Right lobe of liver (tissue), 6 donors: ENCODE measurements around the gene EVI5. TPM values are rescaled to one million over a fixed set of nuclear protein-coding genes. Genes with fewer than 3 reads are reported as not detected.
"Not testable (repeated sequence)": the region's sequence is repeated elsewhere in the genome, so short reads cannot be mapped to it uniquely, and the experiment has no call there.

Experiments
- ATAC-seq, 4 donors: fragments of 200-7000 bp; cut with Tn5 transposase; one replicate each; pipeline ENCODE4 v1.9.1; 2020; ENCODE audit warnings: mild to moderate bottlenecking in 4 of 4, moderate library complexity in 4 of 4
- DNase-seq, 3 donors: peaks; one replicate each; pipeline ENCODE4 v3.0.0-alpha.2; 2020
- H3K27ac ChIP-seq, 3 donors: fragments of 200-600 bp; one replicate each; pipeline ENCODE4 v1.8.0; 2022
- H3K27me3 ChIP-seq, 2 donors: fragments of 200-600 bp; one replicate each; pipeline ENCODE4 v1.8.0; 2022
- H3K36me3 ChIP-seq, 4 donors: fragments of 200-600 bp; sonication (generic) in 1 of 4; one replicate each; pipeline versions ENCODE4 v1.5.1 to v1.8.0; 2017 to 2022; ENCODE audit warnings: control low read depth in 1 of 4
- H3K4me1 ChIP-seq, 4 donors: fragments of 200-600 bp; sonication (generic) in 1 of 4; one replicate each; pipeline versions ENCODE4 v1.5.1 to v1.8.0; 2017 to 2022; ENCODE audit warnings: control low read depth in 1 of 4
- H3K4me3 ChIP-seq, 3 donors: fragments of 200-600 bp; one replicate each; pipeline ENCODE4 v1.8.0; 2022
- H3K9me3 ChIP-seq, 4 donors: fragments of 200-600 bp; sonication (generic) in 1 of 4; one replicate each; pipeline versions ENCODE4 v1.5.1 to v1.8.0; 2017 to 2022; ENCODE audit warnings: control low read depth in 1 of 4
- POLR2A ChIP-seq: fragments of 450-650 bp; IDR thresholded peaks from one replicate; pipeline ENCODE4 v1.6.1; 2017; ENCODE audit warnings: antibody characterized with exemption, mild to moderate bottlenecking
- WGBS: methylation state at CpG from one replicate; pipeline ENCODE4 v1.1.6; 2018; ENCODE audit warnings: low coverage, low lambda C conversion rate; ENCODE audit not compliant: insufficient coverage; ENCODE audit errors: missing lambda C conversion rate; 5-methylcytosine and 5-hydroxymethylcytosine counted together
- intact Hi-C, 2 donors: fragments of 100-400 bp; cut with DNase I; formaldehyde crosslinking; loops; one replicate each; pipeline versions ENCODE4 v1.11.2 to v1.14.1; 2022
- total RNA-seq, 6 experiments: library from RNA; depleted of rRNA in 2 of 6; stranded (reverse); fragments of >200 nt in 2 of 6; fragmentation: NEBNext Ultra II Directional in 3 of 6; extraction: Animal tissue kit (Norgen Biotek cat#: 25700) in 3 of 6; gene quantifications; one replicate each; pipeline versions ENCODE4 v1.1.0 to v1.2.4, GENCODE V29; 2016 to 2023
- TF ChIP-seq, protein P1 (sequence below), 4 donors: fragments of 200-600 bp in 3 of 4; fragments of 450-650 bp in 1 of 4; IDR thresholded peaks; one replicate each; pipeline versions ENCODE4 v1.5.1 to v1.8.0; 2016 to 2022; ENCODE audit warnings: antibody characterized with exemption in 4 of 4, mild to moderate bottlenecking in 2 of 4
- donor health status: DM: no; HTN: yes; CAD: no.
- donor health status: DM: no; HTN: no; CAD: no.
- donor health status: DM: no; HTN: no; CAD: no.
- donor health status: DM: no; HTN: yes; CAD: no.
- donor health status: DM: no; HTN: yes; CAD: no.

The EVI5 gene
- total RNA-seq, 6 experiments from 2014 or later: 12.8 to 27.7 (median 19.0) TPM

DNA sequence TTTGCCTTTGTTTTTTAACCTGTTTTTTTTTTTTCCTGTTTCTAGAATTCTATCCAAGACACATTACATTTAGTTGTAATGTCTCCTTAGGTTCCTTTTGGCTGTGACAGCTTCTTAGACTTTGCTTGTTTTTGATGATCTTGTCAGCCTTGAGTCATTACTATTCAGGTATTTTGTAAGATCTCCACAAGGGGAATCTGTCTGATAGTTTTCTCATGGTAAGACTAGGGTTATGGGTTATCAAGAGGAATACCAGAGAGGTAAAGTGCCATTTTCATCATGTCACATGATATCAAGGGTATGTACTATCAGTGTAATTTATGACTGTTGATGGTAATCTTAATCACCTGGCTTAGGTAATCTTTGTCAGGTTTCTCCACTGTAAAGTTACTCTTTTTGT lies 199.1 kb downstream of the EVI5 start:
- DNase-seq (no peak), ATAC-seq (no peak)
- Histone ChIP-seq H3K4me1 (no peaks in the 10 kb centered on the region), H3K9me3 (no peaks in the 10 kb centered on the region), H3K27ac (no peak overlapping the region), H3K36me3 (no peaks in the 10 kb centered on the region), H3K4me3 (no peak overlapping the region), H3K27me3 (no peaks in the 10 kb centered on the region)
- TF ChIP-seq, protein P1, sequence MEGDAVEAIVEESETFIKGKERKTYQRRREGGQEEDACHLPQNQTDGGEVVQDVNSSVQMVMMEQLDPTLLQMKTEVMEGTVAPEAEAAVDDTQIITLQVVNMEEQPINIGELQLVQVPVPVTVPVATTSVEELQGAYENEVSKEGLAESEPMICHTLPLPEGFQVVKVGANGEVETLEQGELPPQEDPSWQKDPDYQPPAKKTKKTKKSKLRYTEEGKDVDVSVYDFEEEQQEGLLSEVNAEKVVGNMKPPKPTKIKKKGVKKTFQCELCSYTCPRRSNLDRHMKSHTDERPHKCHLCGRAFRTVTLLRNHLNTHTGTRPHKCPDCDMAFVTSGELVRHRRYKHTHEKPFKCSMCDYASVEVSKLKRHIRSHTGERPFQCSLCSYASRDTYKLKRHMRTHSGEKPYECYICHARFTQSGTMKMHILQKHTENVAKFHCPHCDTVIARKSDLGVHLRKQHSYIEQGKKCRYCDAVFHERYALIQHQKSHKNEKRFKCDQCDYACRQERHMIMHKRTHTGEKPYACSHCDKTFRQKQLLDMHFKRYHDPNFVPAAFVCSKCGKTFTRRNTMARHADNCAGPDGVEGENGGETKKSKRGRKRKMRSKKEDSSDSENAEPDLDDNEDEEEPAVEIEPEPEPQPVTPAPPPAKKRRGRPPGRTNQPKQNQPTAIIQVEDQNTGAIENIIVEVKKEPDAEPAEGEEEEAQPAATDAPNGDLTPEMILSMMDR (IDR thresholded peaks at IDR 0.05): no peak
- no peak for TF ChIP-seq POLR2A
- intact Hi-C loops: no loop called here

DNA sequence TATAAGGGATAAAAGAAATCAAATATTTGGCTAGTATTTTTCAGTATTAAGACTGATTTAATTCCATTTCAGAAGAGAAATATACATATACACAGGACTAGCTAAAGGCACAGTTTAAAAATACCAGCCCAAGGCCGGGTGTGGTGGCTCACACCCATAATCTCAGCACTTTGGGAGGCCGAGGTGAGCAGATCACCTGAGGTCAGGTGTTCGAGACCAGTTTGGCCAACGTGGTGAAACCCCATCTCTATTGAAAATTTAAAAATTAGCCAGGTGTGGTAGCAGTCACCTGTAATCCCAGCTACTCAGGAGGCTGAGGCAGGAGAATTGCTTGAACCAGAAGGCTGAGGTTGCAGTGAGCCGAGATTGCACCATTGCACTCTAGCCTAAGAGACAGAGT lies 200.1 kb downstream of the EVI5 start:
- ATAC-seq, DNase-seq, intact Hi-C loops, H3K27ac ChIP-seq, H3K9me3 ChIP-seq, H3K4me1 ChIP-seq, H3K27me3 ChIP-seq, H3K36me3 ChIP-seq, H3K4me3 ChIP-seq: not testable (repeated sequence)
- 72% methylated on average over 4 of the region's 5 CpGs for WGBS

DNA sequence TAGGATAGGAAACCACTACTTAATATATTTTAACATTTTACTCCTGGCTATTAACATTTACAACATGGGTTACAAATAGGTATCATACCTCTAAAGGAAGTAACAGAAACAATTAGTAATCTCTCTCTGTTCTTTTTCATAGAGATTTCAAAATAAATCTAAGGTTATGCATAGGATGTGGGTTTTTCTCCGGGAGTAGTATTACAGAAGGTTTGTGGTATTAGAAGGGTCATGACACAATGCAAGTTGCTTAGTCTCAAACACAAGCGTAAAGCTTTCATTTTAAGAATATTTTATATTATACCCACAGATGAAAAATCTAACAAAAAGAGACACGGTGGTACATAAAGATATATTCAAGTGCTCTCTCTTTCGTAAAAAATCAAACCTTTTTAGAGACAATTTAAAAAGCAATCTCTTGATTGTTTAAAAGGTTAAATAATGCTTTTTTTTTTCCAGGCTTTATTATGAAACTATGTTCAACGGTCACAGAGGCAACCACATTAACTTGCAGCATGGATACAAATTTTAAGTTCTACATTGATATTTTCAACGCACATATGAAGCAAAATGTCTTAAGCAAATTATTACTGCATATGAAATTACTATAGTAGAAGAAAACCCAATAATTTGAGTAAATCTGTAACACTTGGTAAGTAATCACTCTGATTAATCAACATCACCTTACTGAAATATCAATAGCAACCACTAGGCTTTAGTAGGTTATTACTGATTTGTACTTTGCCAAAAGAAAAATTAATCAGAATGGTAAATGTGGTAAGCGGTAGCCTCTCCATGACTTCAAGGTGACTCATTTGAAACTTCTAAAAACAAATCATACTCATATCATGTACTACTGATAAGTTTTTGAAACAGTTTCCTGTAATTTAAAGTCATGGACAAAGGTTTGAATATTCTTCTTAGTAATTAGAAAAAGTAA lies 200.8 kb downstream of the EVI5 start:
- Histone ChIP-seq H3K4me1 (no peaks in the 10 kb centered on the region), H3K27ac (no peak overlapping the region), H3K36me3 (no peaks in the 10 kb centered on the region), H3K4me3 (no peak overlapping the region), H3K9me3 (no peaks in the 10 kb centered on the region), H3K27me3 (no peaks in the 10 kb centered on the region)
- peak in 1 of 4 donors; percentile 18 for ATAC-seq
- intact Hi-C loops: no loop called here
- TF ChIP-seq, protein P1 (IDR thresholded peaks at IDR 0.05): no peak
- TF ChIP-seq POLR2A: no peak
- no peak for DNase-seq
- WGBS: 59% methylated on average over 7 of the region's 7 CpGs

DNA sequence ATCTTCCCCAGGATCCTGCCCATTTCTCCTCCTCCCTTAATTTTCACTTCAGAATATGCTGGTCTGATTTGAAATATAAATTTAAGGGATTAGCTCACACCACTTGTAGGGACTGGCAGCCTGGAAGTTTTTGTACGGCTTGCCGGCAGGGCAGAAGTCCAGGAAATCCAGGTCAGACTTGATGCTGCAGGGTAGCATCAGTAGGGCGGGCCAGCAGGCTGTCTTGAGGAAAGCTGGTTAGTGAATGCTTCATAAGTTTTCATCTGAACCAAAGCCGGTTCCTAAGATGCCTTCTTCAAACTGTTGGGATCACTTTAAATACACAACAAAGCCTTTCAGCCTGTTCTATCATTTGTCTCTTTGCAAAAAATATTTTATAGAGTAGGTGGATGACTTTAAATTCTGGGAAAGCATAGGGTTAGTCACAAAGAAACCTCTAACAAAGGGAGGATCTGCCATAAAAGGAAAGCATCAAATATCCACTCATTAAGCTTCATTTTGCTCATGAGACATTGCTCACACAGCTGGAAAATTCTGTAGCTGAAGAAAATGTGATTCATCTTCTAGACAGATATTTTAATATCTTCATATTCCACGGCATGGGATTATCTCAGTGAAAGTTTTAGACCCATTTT lies 207.5 kb downstream of the EVI5 start:
- DNase-seq (no peak), ATAC-seq (no peak)
- Histone ChIP-seq H3K27ac (no peak overlapping the region), H3K4me3 (no peak overlapping the region), H3K27me3 (no peaks in the 10 kb centered on the region), H3K4me1 (no peaks in the 10 kb centered on the region), H3K9me3 (no peaks in the 10 kb centered on the region), H3K36me3 (no peaks in the 10 kb centered on the region)
- TF ChIP-seq POLR2A: no peak
- TF ChIP-seq, protein P1 (IDR thresholded peaks at IDR 0.05): no peak
- 73% methylated on average over 5 of the region's 5 CpGs for WGBS
- intact Hi-C loops: no loop called here

DNA sequence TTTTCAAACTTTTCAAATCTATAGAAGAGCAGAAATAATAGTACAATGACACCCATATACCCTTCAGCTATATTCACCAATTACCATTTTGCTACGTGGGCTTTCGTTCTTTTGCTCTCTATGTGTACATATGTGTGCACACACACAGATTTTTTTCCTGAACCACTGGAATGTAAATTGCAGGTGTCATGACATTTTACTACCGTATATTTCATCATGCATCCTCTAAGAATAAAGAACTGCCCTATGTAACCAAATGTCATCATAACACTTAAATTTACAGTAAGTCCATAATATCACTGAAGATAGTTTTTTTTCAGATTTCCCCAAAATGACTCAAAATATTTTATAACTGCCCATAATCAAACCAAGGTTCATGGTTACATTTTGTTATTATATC lies 209.8 kb downstream of the EVI5 start:
- WGBS: 74% methylated on average over 3 of the region's 3 CpGs
- H3K9me3 ChIP-seq: no peaks in the 10 kb centered on the region
- H3K4me3 ChIP-seq: no peak overlapping the region
- intact Hi-C loops: no loop called here
- no peak for DNase-seq
- no peaks in the 10 kb centered on the region for H3K36me3 ChIP-seq
- no peak for TF ChIP-seq POLR2A
- TF ChIP-seq, protein P1 (IDR thresholded peaks at IDR 0.05): no peak
- no peaks in the 10 kb centered on the region for H3K4me1 ChIP-seq
- no peaks in the 10 kb centered on the region for H3K27me3 ChIP-seq
- ATAC-seq: no peak
- H3K27ac ChIP-seq: no peak overlapping the region
